Neuronal stem cell (in vitro differentiated cells): Measurements from ENCODE around the gene PI4KA.
"Not testable (repeated sequence)": the region's sequence is repeated elsewhere in the genome, so short reads cannot be mapped to it uniquely, and the experiment has no call there.

Experiments used
- DNase-seq: peaks from one replicate; pipeline ENCODE4 v3.0.0-alpha.2; 2013; ENCODE audit warnings: low spot score
- H2AFZ ChIP-seq: one replicate; pipeline ENCODE4 v1.6.1; 2013; ENCODE audit warnings: mild to moderate bottlenecking, low read length, inconsistent platforms
- H2AK5ac ChIP-seq: 2 replicates; pipeline ENCODE4 v1.6.1; 2013; ENCODE audit warnings: low read depth, mild to moderate bottlenecking, inconsistent platforms, low read length, moderate library complexity, mixed read lengths
- H2BK120ac ChIP-seq: 2 replicates; pipeline ENCODE4 v1.6.1; 2013; ENCODE audit warnings: low read depth, mild to moderate bottlenecking, inconsistent platforms, low read length, moderate library complexity, mixed read lengths
- H2BK12ac ChIP-seq: one replicate; pipeline ENCODE4 v1.6.1; 2013; ENCODE audit warnings: low read length, inconsistent platforms
- H2BK15ac ChIP-seq: 2 replicates; pipeline ENCODE4 v1.6.1; 2013; ENCODE audit warnings: mild to moderate bottlenecking, low read length, inconsistent platforms, mixed read lengths
- H2BK5ac ChIP-seq: one replicate; pipeline ENCODE4 v1.6.1; 2013; ENCODE audit warnings: inconsistent platforms, mild to moderate bottlenecking, low read length, moderate library complexity
- H3K14ac ChIP-seq: one replicate; pipeline ENCODE4 v1.6.1; 2013; ENCODE audit warnings: low read length, inconsistent platforms
- H3K18ac ChIP-seq: 2 replicates; pipeline ENCODE4 v1.6.1; 2013; ENCODE audit warnings: low read length, inconsistent platforms
- H3K23ac ChIP-seq: 2 replicates; pipeline ENCODE4 v1.6.1; 2013; ENCODE audit warnings: low read depth, mild to moderate bottlenecking, mixed read lengths, low read length, inconsistent platforms; ENCODE audit not compliant: poor library complexity
- H3K27ac ChIP-seq: replicated peaks from 3 replicates; pipeline ENCODE4 v1.5.1; 2013; ENCODE audit warnings: low read length, inconsistent platforms
- H3K27me3 ChIP-seq, 3 experiments: 2 replicates each; pipeline ENCODE4 v1.6.1; 2013; ENCODE audit warnings: low read length in 3 of 3, mild to moderate bottlenecking in 2 of 3, inconsistent platforms in 1 of 3, low read depth in 1 of 3, mixed read lengths in 1 of 3, moderate library complexity in 1 of 3; ENCODE audit not compliant: control insufficient read depth in 3 of 3, insufficient read depth in 3 of 3
- H3K36me3 ChIP-seq, 2 donors: replicated peaks in 1 of 2; 2 replicates each; pipeline ENCODE4 v1.6.1; 2013; ENCODE audit warnings: low read length in 2 of 2; ENCODE audit not compliant: control insufficient read depth in 2 of 2, insufficient read depth in 2 of 2
- H3K4ac ChIP-seq: 2 replicates; pipeline ENCODE4 v1.6.1; 2013; ENCODE audit warnings: inconsistent platforms, mild to moderate bottlenecking, low read length, moderate library complexity
- H3K4me1 ChIP-seq, 2 donors: 1 replicate in 1 of 2; 2 replicates in 1 of 2; pipeline ENCODE4 v1.6.1; 2013; ENCODE audit warnings: low read length in 2 of 2, low read depth in 1 of 2; ENCODE audit not compliant: control insufficient read depth in 2 of 2, insufficient read depth in 1 of 2
- H3K4me2 ChIP-seq: one replicate; pipeline ENCODE4 v1.6.1; 2013; ENCODE audit warnings: mild to moderate bottlenecking, low read length, inconsistent platforms; ENCODE audit not compliant: insufficient read depth, poor library complexity, severe bottlenecking
- H3K4me3 ChIP-seq, 2 donors: 2 replicates each; pipeline ENCODE4 v1.5.1; 2013; ENCODE audit warnings: low read length in 2 of 2, mild to moderate bottlenecking in 2 of 2, inconsistent platforms in 1 of 2, moderate library complexity in 1 of 2
- H3K79me1 ChIP-seq: one replicate; pipeline ENCODE4 v1.6.1; 2013; ENCODE audit warnings: low read depth, mild to moderate bottlenecking, inconsistent platforms, low read length, moderate library complexity
- H3K9ac ChIP-seq: one replicate; pipeline ENCODE4 v1.6.1; 2013; ENCODE audit warnings: mild to moderate bottlenecking, low read depth, low read length, inconsistent platforms; ENCODE audit not compliant: poor library complexity
- H3K9me3 ChIP-seq, 2 donors: replicated peaks in 1 of 2; 2 replicates each; pipeline versions ENCODE3 to v1.6.1; 2013; ENCODE audit warnings: low read length in 2 of 2, mild to moderate bottlenecking in 2 of 2, inconsistent platforms in 1 of 2, low read depth in 1 of 2, mixed read lengths in 1 of 2, moderate library complexity in 1 of 2; ENCODE audit not compliant: control insufficient read depth in 2 of 2, insufficient read depth in 1 of 2
- H4K8ac ChIP-seq: one replicate; pipeline ENCODE4 v1.6.1; 2013; ENCODE audit warnings: low read depth, mild to moderate bottlenecking, inconsistent platforms, low read length, moderate library complexity
- H4K91ac ChIP-seq: one replicate; pipeline ENCODE4 v1.6.1; 2013; ENCODE audit warnings: low read length, low read depth, mild to moderate bottlenecking, inconsistent platforms; ENCODE audit not compliant: poor library complexity
- WGBS, 2 donors: extraction: QIAGEN DNeasy Blood & Tissue Kit; methylation state at CpG; one replicate each; pipeline ENCODE4 v1.1.7; 2013; ENCODE audit warnings: missing lambda C conversion rate in 2 of 2, mixed read lengths in 1 of 2; ENCODE audit not compliant: insufficient read length in 2 of 2, insufficient replicate concordance in 1 of 2; ENCODE audit errors: extremely low coverage in 2 of 2; 5-methylcytosine and 5-hydroxymethylcytosine counted together

Gene PI4KA

GRCh38 chr22:20687356-20688172 lies 171.0 kb downstream of the PI4KA start:
- H3K9me3 ChIP-seq, H3K4me2 ChIP-seq, H3K4me1 ChIP-seq, H2AK5ac ChIP-seq, H3K27ac ChIP-seq, H2BK15ac ChIP-seq, H2BK120ac ChIP-seq, H3K9ac ChIP-seq, H4K8ac ChIP-seq, H3K18ac ChIP-seq, H2BK5ac ChIP-seq, H2AFZ ChIP-seq, H3K27me3 ChIP-seq, DNase-seq, H4K91ac ChIP-seq, H3K36me3 ChIP-seq, H3K23ac ChIP-seq, H2BK12ac ChIP-seq, H3K4ac ChIP-seq, H3K14ac ChIP-seq, H3K79me1 ChIP-seq, H3K4me3 ChIP-seq: not testable (repeated sequence)
- no CpG with 5 or more reads among the region's 29 CpGs for WGBS, 2 donors

DNA sequence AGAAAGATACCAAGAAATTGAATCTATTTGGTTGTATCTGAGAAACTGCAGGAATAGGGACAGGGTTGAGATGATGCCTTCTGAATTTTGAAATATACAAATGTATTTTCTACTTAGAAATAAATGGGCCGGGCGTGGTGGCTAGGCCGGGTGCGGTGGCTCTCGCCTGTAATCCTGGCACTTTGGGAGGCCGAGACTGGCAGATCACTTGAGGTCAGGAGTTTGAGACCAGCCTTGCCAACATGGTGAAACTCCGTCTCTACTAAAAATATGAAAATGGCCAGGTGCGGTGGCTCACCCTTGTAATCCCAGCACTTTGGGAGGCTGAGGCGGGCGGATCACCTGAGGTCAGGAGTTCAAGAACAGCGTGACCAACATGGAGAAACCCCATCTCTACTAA lies 172.8 kb downstream of the PI4KA start:
- H2AK5ac ChIP-seq, H2BK120ac ChIP-seq, H3K79me1 ChIP-seq, H3K18ac ChIP-seq, H3K14ac ChIP-seq, DNase-seq, H3K27ac ChIP-seq, H3K9ac ChIP-seq, H2BK12ac ChIP-seq, H4K8ac ChIP-seq, H3K27me3 ChIP-seq, H3K23ac ChIP-seq, H4K91ac ChIP-seq, H3K4me3 ChIP-seq, H3K9me3 ChIP-seq, H3K4ac ChIP-seq, H2BK5ac ChIP-seq, H2AFZ ChIP-seq, H2BK15ac ChIP-seq, H3K4me1 ChIP-seq, H3K36me3 ChIP-seq, H3K4me2 ChIP-seq: not testable (repeated sequence)
- WGBS, 2 donors: no CpG with 5 or more reads among the region's 11 CpGs

- not testable (repeated sequence) for H3K9me3 ChIP-seq, H4K8ac ChIP-seq, DNase-seq, H3K23ac ChIP-seq, H3K79me1 ChIP-seq, H2BK12ac ChIP-seq, H3K4me2 ChIP-seq, H3K18ac ChIP-seq, H4K91ac ChIP-seq, H3K27me3 ChIP-seq, H2BK15ac ChIP-seq, H3K27ac ChIP-seq, H3K36me3 ChIP-seq, H3K9ac ChIP-seq, H2BK120ac ChIP-seq, H3K14ac ChIP-seq, H2AK5ac ChIP-seq, H3K4me3 ChIP-seq, H2BK5ac ChIP-seq, H3K4me1 ChIP-seq, H3K4ac ChIP-seq, H2AFZ ChIP-seq
- WGBS, 2 donors: no CpG with 5 or more reads among the region's 13 CpGs
Observed at GRCh38 chr22:20678792-20679435, 179.7 kb downstream of the PI4KA start.

DNA sequence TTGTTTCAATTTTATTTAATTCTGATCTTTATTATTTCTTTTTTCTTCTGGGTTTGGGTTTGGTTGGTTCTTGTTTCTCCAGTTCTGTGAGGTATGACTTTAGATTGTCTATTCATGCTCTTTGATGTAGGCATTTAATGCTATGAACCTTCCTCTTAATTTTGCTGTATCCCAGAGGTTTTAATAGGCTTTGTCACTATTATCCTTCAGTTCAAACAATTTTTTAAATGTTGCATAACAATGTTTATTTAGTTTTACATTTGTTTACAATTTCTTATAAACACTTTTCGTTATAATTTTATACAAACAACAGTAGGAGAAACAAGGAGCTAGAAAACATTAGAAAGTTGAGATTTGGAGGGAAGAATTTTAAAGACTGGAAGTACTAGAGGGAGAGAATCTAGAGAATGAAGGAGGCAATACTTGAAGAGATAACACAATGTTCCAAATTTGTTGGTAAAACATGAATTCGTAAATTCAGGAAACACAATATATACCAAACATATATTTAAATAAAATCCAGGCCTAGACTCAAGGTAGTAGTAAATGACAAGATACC lies 180.8 kb downstream of the PI4KA start:
- no peak overlapping the region for H2BK12ac ChIP-seq
- WGBS, 2 donors: no CpG with 5 or more reads among the region's 2 CpGs

More for the DNA sequence above, 180.8 kb downstream of the PI4KA start:
- no peak for DNase-seq
- no peak overlapping the region for H2BK120ac ChIP-seq
- H3K4me1 ChIP-seq: no peaks in the 10 kb centered on the region
- H3K9me3 ChIP-seq: no peaks in the 10 kb centered on the region
- H3K18ac ChIP-seq: no peak overlapping the region
- H3K4ac ChIP-seq: no peak overlapping the region
- H2AK5ac ChIP-seq: no peak overlapping the region
- H2BK5ac ChIP-seq: no peak overlapping the region
- H3K9ac ChIP-seq: no peak overlapping the region
- no peak overlapping the region for H3K4me2 ChIP-seq
- no peaks in the 10 kb centered on the region for H3K27me3 ChIP-seq
- H3K14ac ChIP-seq: no peak overlapping the region
- H3K23ac ChIP-seq: no peak overlapping the region
- no peak overlapping the region for H4K8ac ChIP-seq
- H3K36me3 ChIP-seq: no peaks in the 10 kb centered on the region
- no peaks in the 10 kb centered on the region for H3K79me1 ChIP-seq
- no peak overlapping the region for H3K27ac ChIP-seq
- no peak overlapping the region for H2AFZ ChIP-seq
- no peak overlapping the region for H4K91ac ChIP-seq
- no peak overlapping the region for H2BK15ac ChIP-seq
- no peak overlapping the region for H3K4me3 ChIP-seq
